Measurements from ENCODE around the gene RPS6KC1. TPM values are rescaled to one million over a fixed set of nuclear protein-coding genes. Genes with fewer than 3 reads are reported as not detected.

Gene RPS6KC1
- total RNA-seq, 2 experiments from 2014 or later, result 6.2 to 7.0 TPM

- Mint-ChIP-seq H3K4me3 (no peak overlapping the region), H3K36me3 (ENCODE audit: low read depth) (peaks cover 4% of the 10 kb centered on the region), H3K4me1 (ENCODE audit: low read depth) (no peaks in the 10 kb centered on the region), H3K27ac (no peak overlapping the region), H3K27me3 (no peaks in the 10 kb centered on the region), H3K9me3 (no peaks in the 10 kb centered on the region)
- CTCF ChIA-PET, result interaction anchor here (1.1 to 1.3 kb wide), 2 partner anchors 8 to 14 kb away, joined by 3 read pairs; no protein-coding TSS in a partner anchor
- intact Hi-C loops (cut with DNase I, micrococcal nuclease), result loop anchor here (2.0 to 10.0 kb wide), 3 partner anchors 1000 to 1212 kb away; no protein-coding TSS in a partner anchor
- no peak overlapping the region for H3K27ac ChIP-seq (ENCODE audit: low read depth in 1 of 2, low read length in 2 of 2)
- peak in 3 of 14 experiments; percentile 31 to 43 (median 42) for DNase-seq
- H3K4me1 ChIP-seq (ENCODE audit: insufficient read depth, low read length), result no peaks in the 10 kb centered on the region
- no peak overlapping the region for H3K4me3 ChIP-seq (ENCODE audit: low read length)
- no peak for ATAC-seq (ENCODE audit: poor library complexity)
- H3K36me3 ChIP-seq (ENCODE audit: insufficient read depth, low read length), result no peaks in the 10 kb centered on the region
- peak; percentile 83 for TF ChIP-seq CTCF (IDR thresholded peaks at IDR 0.05)
- H3K27me3 ChIP-seq (ENCODE audit: control insufficient read depth in 1 of 2, insufficient read depth in 2 of 2, low read length in 2 of 2), result no peaks in the 10 kb centered on the region
- H3K9me3 ChIP-seq (ENCODE audit: control insufficient read depth in 1 of 2, insufficient read depth in 1 of 2, low read length in 2 of 2), result no peaks in the 10 kb centered on the region
- POLR2A ChIA-PET, result no interaction called here
Measured at GRCh38 chr1:213122514-213122929, 71.5 kb downstream of the RPS6KC1 start.

DNA sequence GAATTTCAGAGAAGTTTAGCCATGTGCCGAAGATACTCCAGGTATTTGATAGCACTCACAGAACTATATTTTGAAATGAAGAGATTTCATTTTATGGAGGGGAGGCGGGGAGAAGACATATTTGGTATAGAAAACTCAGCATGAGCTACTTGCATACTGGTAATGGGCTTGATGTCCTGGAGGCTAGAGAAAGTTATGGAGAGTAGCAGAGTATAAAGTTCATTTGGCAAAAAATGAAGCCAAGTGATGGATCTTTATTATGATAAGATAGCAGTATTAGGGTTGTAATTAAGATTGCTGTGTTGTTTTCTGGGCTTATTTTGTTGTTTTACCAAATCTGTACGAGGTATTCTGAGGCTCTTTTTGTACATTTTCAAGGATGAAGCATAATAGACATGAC lies 72.0 kb downstream of the RPS6KC1 start:
- no peaks in the 10 kb centered on the region for H3K27me3 Mint-ChIP-seq
- H3K4me1 Mint-ChIP-seq (ENCODE audit: low read depth), result no peaks in the 10 kb centered on the region
- no peak for DNase-seq
- H3K9me3 Mint-ChIP-seq, result no peaks in the 10 kb centered on the region
- POLR2A ChIA-PET, result no interaction called here
- no peaks in the 10 kb centered on the region for H3K27me3 ChIP-seq (ENCODE audit: control insufficient read depth in 1 of 2, insufficient read depth in 2 of 2, low read length in 2 of 2)
- CTCF ChIA-PET, result interaction anchor here (1.1 to 1.4 kb wide), 3 partner anchors 8 to 13 kb away, joined by 3 to 4 read pairs (median 3); no protein-coding TSS in a partner anchor
- H3K4me3 ChIP-seq (ENCODE audit: low read length), result no peak overlapping the region
- peaks cover 4% of the 10 kb centered on the region for H3K36me3 Mint-ChIP-seq (ENCODE audit: low read depth)
- H3K4me3 Mint-ChIP-seq, result no peak overlapping the region
- ATAC-seq (ENCODE audit: poor library complexity), result no peak
- H3K36me3 ChIP-seq (ENCODE audit: insufficient read depth, low read length), result no peaks in the 10 kb centered on the region
- H3K9me3 ChIP-seq (ENCODE audit: control insufficient read depth in 1 of 2, insufficient read depth in 1 of 2, low read length in 2 of 2), result no peaks in the 10 kb centered on the region
- no peak for TF ChIP-seq CTCF (IDR thresholded peaks at IDR 0.05)
- intact Hi-C loops (cut with DNase I, micrococcal nuclease), result loop anchor here (2.0 to 10.0 kb wide), 3 partner anchors 999 to 1212 kb away; no protein-coding TSS in a partner anchor
- no peaks in the 10 kb centered on the region for H3K4me1 ChIP-seq (ENCODE audit: insufficient read depth, low read length)
- no peak overlapping the region for H3K27ac ChIP-seq (ENCODE audit: low read depth in 1 of 2, low read length in 2 of 2)
- H3K27ac Mint-ChIP-seq, result no peak overlapping the region

DNA sequence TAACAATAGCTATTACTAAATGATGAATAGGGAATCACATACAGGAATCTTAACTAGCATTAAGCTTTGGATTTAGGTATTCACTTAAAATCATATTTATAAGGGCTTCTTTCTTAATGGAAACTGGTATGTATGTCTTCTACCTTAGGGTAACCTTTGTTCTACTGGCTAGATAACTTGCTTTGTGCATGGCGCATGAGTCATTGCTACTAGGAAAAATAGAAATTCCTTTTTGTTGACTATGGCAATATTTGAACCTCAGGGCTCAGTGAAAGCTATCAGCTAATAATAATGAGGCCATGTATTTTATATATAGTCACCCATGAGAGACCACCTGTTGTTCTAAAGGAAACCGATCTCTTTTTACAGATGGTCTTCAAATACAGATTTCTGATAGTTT lies 72.5 kb downstream of the RPS6KC1 start:
- H3K4me1 Mint-ChIP-seq (ENCODE audit: low read depth), result no peaks in the 10 kb centered on the region
- H3K4me1 ChIP-seq (ENCODE audit: insufficient read depth, low read length), result no peaks in the 10 kb centered on the region

More for the DNA sequence above, 72.5 kb downstream of the RPS6KC1 start:
- TF ChIP-seq CTCF (IDR thresholded peaks at IDR 0.05), result no peak
- no peak overlapping the region for H3K27ac Mint-ChIP-seq
- H3K27me3 Mint-ChIP-seq, result no peaks in the 10 kb centered on the region
- DNase-seq (no peak), ATAC-seq (ENCODE audit: poor library complexity) (no peak)
- Histone ChIP-seq H3K27me3 (ENCODE audit: control insufficient read depth in 1 of 2, insufficient read depth in 2 of 2, low read length in 2 of 2) (no peaks in the 10 kb centered on the region), H3K27ac (ENCODE audit: low read depth in 1 of 2, low read length in 2 of 2) (no peak overlapping the region), H3K4me3 (ENCODE audit: low read length) (no peak overlapping the region), H3K36me3 (ENCODE audit: insufficient read depth, low read length) (no peaks in the 10 kb centered on the region), H3K9me3 (ENCODE audit: control insufficient read depth in 1 of 2, insufficient read depth in 1 of 2, low read length in 2 of 2) (no peaks in the 10 kb centered on the region)
- H3K4me3 Mint-ChIP-seq, result no peak overlapping the region
- peaks cover under 1% of the 10 kb centered on the region for H3K36me3 Mint-ChIP-seq (ENCODE audit: low read depth)
- intact Hi-C loops (cut with DNase I, micrococcal nuclease), result loop anchor here (2.0 to 10.0 kb wide), 3 partner anchors 999 to 1211 kb away; no protein-coding TSS in a partner anchor
- ChIA-PET POLR2A (no interaction called here), CTCF (interaction anchor here (1.1 to 1.4 kb wide), 3 partner anchors 7 to 13 kb away, joined by 3 to 4 read pairs (median 3); no protein-coding TSS in a partner anchor)
- H3K9me3 Mint-ChIP-seq, result no peaks in the 10 kb centered on the region

Data from CD4-positive, alpha-beta T cell (primary cell).